DMS153 treated with DMSO at 0.1 percent for 48 hours (cell line): ENCODE measurements around the gene MYO18B.

ENCODE experiments used
- DNase-seq: peaks from one replicate; lab custom pipeline; 2025; ENCODE audit not compliant: unreplicated experiment; lab: John Stamatoyannopoulos, UW

Gene MYO18B

GRCh38 chr22:25711491-25711890 lies 30.5 kb upstream of the MYO18B start:
- no peak for DNase-seq

GRCh38 chr22:25712661-25713400 lies 29.2 kb upstream of the MYO18B start:
- no peak for DNase-seq

DNA sequence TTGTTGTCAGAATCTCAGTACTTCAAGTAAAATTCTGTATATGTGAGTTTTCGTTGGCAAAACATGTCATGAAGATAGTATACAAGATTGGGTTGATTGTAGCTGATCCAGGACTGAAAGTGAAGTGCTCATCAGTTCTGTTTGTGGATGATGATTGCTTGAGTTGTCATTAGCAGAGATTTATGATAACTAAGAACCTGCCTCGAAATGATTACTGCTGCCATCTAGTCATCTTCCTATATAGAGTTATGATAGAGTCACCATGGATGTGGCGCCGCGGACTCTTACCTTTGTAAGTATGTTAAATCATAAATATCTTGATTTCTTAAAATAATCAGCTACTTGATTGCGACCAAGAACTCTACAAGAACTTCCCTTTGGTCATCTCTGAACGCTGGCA lies 27.9 kb upstream of the MYO18B start:
- DNase-seq, result no peak

- DNase-seq, result no peak
Observed at GRCh38 chr22:25714739-25715138, 27.2 kb upstream of the MYO18B start.

DNA sequence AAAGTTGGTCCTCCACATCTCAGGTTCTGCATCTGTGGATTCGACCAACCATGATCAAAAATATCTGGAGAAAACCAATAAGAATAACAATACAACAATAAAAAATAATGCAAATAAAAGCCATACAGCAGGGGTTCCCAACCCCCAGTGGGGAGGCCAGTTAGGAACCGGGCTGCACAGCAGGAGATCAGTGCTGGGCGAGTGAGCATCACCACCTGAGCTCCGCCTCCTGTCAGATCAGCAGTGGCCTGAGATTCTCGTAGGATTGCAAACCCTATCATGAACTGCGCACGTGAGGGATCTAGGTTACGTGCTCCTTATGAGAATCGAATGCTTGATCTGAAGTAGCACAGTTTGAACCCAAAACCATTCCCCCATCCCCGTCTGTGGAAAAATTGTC lies 25.4 kb upstream of the MYO18B start:
- DNase-seq, result no peak

DNA sequence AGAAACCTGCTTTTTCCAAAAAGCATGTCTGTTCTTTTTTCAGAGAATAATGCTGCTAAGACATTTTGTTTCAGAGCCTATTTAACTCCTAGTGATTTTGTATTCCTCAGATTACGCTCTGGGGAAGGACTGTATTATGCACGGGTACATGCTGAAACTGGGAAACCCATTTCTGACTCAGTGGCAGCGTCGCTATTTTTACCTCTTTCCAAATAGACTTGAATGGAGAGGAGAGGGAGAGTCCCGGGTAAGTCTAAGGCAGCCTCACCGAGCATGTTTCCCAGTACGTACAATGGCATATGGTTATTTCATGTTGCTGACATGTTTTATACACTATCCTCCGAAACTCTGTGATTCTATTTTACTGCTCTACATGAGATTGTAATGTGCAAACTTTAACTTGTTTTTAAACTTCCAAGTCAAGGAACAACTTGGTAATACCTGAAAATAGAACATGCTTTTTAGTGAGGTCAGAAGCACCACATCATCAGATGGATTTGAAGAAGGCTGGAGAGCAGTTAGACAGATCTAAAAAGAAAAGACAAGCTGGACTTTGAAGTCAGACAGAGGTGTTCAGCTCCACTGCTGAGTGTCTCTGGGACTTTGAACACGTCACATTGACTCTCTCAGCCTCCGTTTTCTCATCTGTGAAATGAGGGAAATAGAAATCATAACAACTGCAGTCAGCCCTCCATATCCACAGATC lies 23.7 kb upstream of the MYO18B start:
- DNase-seq, result no peak

DNA sequence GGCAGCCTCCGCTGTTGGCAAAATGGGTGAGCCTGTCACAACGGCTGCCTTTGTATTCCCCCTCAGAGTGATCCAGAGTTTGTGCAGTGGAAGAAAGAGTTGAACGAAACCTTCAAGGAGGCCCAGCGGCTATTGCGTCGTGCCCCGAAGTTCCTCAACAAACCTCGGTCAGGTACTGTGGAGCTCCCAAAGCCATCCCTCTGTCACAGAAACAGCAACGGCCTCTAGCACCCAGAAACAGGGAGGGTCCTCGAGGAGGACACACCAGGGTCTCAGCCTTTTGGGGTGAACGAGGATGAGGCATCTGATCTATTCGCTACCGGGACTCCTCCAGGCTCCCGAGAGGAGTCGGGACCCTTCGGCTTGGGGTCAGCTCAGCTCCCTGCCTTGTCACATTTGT lies 19.8 kb upstream of the MYO18B start:
- DNase-seq, result no peak

DNA sequence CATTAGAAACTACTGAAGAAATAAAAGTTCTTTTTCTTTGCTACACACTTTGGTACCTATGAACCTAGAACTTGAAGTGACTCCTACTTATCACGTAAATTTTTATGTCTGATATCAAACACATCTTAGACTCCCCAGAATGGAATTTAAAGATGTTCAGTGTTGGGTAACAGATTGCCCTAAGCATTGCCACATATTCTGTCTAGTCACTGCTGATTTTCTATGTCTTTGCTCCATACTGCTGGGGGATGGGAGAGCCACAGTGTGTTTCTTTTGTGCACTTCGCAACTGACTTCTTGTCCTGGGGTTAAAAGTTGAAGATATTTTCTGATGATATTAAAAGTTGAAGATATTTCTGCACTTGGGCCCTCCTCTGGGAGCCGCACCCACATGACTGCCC lies 19.4 kb upstream of the MYO18B start:
- no peak for DNase-seq

DNA sequence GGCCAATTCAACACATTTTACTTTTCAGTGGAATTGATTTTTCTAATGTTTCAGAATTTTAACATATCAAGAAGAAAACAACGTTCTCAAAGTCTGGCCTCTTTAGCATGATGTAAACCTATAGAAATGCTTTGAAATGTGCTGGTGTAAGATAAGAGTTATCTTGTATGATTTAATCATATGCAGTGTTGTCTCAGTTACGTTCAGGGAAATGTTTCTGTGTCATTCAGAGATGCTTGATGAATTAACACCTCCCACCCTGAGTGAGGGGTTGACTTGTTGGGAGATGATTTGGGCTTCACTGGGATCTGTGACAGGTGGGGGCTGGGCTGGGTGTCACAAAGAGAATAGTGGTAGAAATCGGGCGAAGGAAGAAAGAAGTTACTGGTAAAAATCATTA lies 15.7 kb upstream of the MYO18B start:
- DNase-seq, result no peak

DNA sequence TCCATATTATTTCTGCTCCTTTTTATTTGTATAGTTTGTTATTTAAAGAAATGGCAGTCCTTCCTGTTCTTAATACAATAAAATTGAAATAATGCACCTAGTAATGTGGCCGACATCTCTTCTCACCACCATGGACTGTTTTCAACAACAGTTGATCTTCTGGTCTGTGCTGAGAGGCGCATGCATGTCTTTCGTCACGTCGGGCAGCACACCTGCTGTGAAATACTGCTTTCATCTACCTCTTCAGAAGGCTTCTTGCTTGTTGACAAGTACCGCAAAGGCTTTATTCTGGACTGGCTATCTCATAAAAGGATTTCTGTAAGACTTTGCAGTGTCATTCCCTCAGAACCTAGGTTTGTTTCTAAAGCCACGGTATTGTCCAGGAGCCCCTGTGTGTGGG lies 13.9 kb upstream of the MYO18B start:
- DNase-seq, result no peak

DNA sequence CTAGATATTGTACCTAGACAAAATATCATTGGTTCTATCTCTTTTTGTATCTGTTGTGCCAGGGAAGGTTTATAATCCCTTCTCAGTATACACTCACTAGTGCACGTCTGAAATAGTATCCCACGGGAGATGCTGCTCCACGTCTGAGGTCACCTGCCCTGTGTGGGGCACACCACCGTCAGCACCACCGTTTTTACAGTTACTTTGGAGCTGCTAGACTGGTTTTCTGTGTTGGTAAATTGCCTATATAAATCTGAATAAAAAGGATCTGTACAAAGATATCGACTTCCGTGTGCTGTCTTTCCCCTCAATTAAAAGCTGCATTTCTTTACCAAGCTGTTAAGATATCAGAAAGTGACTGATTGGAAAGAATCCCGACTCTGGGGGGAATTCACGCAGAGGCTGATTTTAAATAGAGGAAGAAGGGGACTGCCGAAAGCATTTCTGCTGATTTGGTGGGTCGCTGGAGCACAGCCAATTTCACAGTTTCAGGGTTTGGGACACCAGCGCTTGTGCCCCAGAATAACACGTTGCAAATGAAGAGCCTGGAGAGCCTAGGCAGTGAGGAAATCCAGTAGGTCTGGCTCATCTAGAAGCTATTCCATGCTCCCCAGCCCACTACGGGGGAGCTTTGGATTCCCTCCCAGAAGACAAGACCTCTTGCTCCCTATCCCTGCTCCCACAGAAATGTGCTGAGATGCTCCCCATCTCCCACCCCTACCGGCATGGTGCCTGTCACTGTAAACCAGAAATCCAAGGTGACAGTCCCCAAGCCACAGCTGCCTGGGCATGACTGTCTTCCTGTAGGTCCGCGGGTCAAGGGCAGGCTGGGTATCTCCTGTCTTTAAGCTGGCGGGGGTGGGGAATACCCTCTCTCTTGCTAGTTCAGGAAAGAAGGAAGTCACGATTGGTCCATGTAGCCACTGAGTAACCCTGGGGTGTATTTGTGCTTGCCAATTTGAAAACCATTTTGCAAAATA lies 12.7 kb upstream of the MYO18B start:
- DNase-seq, result no peak

DNA sequence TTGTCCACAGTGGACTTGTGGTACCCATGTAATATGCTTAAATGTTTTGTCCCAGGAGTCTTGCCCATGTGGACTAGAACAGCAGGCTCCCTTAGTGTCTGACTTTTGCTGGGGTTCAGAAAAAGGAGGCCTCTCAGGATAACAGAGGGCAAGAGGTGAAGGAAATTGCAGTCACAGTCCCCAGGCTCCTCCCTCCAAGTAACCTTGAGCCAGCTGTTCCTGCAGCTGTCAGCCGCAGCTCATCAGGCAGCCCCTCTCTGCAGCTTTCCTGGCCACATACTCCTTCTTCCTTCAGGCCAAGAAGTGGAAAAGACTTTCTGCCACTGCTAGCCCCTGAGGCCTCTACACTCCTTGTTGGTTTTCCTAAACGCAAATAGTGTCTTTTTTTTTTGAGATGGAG lies 6.3 kb upstream of the MYO18B start:
- DNase-seq, result no peak

GRCh38 chr22:25736378-25737011 lies 5.5 kb upstream of the MYO18B start:
- DNase-seq, result no peak

GRCh38 chr22:25739659-25740344 lies 2.2 kb upstream of the MYO18B start:
- no peak for DNase-seq

DNA sequence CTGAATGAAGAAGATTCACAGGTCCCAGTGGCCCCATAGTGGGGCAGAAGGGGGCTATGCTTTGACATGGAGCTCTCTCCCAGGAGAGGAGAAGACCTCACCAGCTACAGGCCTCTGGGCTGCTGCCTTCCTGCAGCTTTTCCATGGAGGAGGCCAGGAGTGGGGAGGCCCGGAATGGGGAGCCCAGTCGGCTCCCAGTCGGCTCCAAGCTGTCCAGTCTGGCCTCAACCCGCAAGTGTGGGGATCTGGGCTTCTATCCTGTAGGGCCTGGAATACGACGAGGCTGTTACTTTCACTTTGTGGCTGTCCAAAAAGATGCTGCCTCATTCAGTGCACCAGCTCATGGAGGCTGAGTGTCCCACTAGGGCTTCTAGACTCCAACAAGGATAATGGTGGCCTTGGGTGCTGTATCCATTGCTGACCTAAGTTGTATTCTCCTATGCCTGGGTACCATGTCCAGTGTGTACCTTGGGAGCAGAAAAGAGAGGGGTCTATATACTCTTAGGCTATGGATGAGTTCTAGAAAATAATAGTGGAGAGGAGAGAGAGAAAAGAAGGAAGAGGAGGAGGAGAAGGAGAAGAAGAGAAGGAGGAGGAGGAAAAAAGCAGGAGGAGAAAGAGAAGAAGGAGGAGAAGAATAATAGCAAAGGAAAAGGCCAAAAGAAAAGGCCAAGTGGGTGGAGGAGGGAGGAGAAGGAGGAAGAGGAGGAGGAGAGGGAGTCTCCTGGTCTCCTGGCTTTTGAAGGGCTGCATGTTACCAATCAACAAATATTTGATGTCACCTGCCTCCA lies 1.1 kb downstream of the MYO18B start:
- DNase-seq, result no peak

- no peak for DNase-seq
Observed at GRCh38 chr22:25744694-25745093, 2.7 kb downstream of the MYO18B start.

GRCh38 chr22:25745341-25746011 lies 3.5 kb downstream of the MYO18B start:
- no peak for DNase-seq

DNA sequence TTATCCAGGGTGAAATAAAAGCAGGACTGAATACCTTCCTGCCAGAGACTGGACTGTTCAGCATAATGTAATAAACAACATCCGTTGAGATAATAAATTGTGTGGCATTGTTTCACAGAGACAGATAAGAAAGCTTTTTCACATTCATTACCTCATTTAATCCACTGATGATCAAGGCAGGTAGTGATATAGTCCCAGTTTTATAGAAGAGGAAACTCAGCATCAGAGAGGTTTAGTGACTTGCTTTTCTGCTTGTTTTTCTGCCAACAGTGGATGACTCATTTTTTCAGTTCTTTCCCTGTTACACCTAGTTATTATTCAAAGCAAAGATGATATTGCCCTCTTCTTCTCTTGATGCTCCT lies 4.0 kb downstream of the MYO18B start:
- DNase-seq, result no peak

DNA sequence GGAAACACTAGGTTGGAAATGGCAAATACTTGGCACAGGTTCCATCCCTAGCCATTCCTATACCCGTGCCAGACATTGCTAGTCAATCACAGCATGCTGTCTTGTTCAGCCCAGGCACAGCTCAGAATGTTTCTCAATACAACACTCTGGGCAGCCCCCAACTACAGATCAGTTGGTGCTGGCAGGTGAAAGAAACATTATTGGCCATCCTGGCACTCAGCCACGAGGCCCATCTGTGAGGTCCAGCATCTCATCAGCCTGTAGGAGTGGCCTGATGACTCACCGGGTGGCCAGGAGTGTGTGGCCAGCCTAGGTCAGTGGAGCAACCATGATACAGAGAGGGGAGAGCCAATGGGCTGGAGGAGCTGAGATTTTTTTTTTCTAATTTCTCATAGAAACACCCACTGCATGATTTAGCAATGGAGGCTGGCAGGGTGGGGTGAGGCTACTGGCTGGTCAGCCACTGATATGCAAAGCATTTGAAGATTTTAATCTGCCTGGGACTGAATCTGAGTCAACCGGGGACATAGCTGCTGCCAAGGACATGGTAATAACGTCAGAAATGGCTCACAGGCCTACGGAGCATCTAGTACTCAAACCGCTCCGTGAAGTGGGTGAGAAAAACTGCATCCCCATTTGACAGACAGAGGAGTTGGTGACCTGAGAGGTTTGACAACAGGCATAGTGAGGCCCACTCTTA lies 5.4 kb downstream of the MYO18B start:
- no peak for DNase-seq
